Loucy (cell line): ENCODE results near the gene FEZF2.

ENCODE experiments used
- H2AFZ ChIP-seq: fragments of 200-600 bp; sonication (generic); 2 replicates; pipeline ENCODE4 v1.6.0; 2016; ENCODE audit warnings: antibody characterized with exemption, mild to moderate bottlenecking, low read length, moderate library complexity
- H3F3A ChIP-seq: fragments of 200-600 bp; 2 replicates; pipeline ENCODE4 v1.6.0; 2016; ENCODE audit warnings: antibody characterized with exemption, low read depth, mild to moderate bottlenecking
- H3K27me3 ChIP-seq: fragments of 200-600 bp; sonication (generic); 2 replicates; pipeline ENCODE4 v1.6.1; 2014; ENCODE audit warnings: low read length, mild to moderate bottlenecking; ENCODE audit not compliant: insufficient read depth, poor library complexity, severe bottlenecking
- H3K36me3 ChIP-seq: fragments of 200-600 bp; sonication (generic); 2 replicates; pipeline ENCODE4 v1.6.1; 2016; ENCODE audit warnings: low read length; ENCODE audit not compliant: insufficient read depth
- H3K4me1 ChIP-seq: fragments of 200-600 bp; sonication (generic); 2 replicates; pipeline ENCODE4 v1.5.1; 2014; ENCODE audit warnings: low read length, mild to moderate bottlenecking; ENCODE audit not compliant: insufficient read depth, poor library complexity, severe bottlenecking
- H3K4me2 ChIP-seq: fragments of 200-600 bp; sonication (generic); 2 replicates; pipeline ENCODE4 v1.6.0; 2014; ENCODE audit warnings: antibody characterized with exemption, low read length, low read depth, mild to moderate bottlenecking; ENCODE audit not compliant: poor library complexity, severe bottlenecking
- H3K4me3 ChIP-seq: fragments of 200-600 bp; sonication (generic); 2 replicates; pipeline ENCODE4 v1.5.1; 2014; ENCODE audit warnings: low read length, mild to moderate bottlenecking, mixed read lengths; ENCODE audit not compliant: poor library complexity, severe bottlenecking
- H3K79me2 ChIP-seq: fragments of 200-600 bp; sonication (generic); 2 replicates; pipeline ENCODE4 v1.6.1; 2014; ENCODE audit warnings: low read length; ENCODE audit not compliant: insufficient read depth
- H3K9ac ChIP-seq: fragments of 200-600 bp; sonication (generic); 2 replicates; pipeline ENCODE4 v1.6.0; 2014; ENCODE audit warnings: mild to moderate bottlenecking, low read depth, low read length, moderate library complexity; ENCODE audit not compliant: poor library complexity, severe bottlenecking
- H3K9me2 ChIP-seq: fragments of 200-600 bp; sonication (generic); replicated peaks from 2 replicates; pipeline ENCODE4 v1.6.1; 2016; ENCODE audit warnings: low read depth, low read length, mixed read lengths
- H3K9me3 ChIP-seq: fragments of 200-600 bp; sonication (generic); 2 replicates; pipeline ENCODE4 v1.6.1; 2014; ENCODE audit warnings: mild to moderate bottlenecking, antibody characterized with exemption, low read length, low read depth; ENCODE audit not compliant: insufficient read depth
- H4K20me1 ChIP-seq: fragments of 200-600 bp; sonication (generic); 2 replicates; pipeline ENCODE4 v1.6.0; 2014; ENCODE audit warnings: antibody characterized with exemption, low read length, mild to moderate bottlenecking; ENCODE audit not compliant: insufficient read depth, poor library complexity, severe bottlenecking
- EZH2phosphoT487 ChIP-seq: fragments of 200-600 bp; IDR thresholded peaks from 2 replicates; pipeline ENCODE4 v1.6.1; 2018; ENCODE audit warnings: antibody characterized with exemption, mild to moderate bottlenecking, moderate library complexity, borderline replicate concordance
- TF ChIP-seq, protein P1 (sequence below): fragments of 200-600 bp; sonication (generic); conservative IDR thresholded peaks from 2 replicates; pipeline ENCODE4 v1.5.1; 2014; ENCODE audit warnings: mild to moderate bottlenecking, antibody characterized with exemption, low read length

FEZF2 gene

DNA sequence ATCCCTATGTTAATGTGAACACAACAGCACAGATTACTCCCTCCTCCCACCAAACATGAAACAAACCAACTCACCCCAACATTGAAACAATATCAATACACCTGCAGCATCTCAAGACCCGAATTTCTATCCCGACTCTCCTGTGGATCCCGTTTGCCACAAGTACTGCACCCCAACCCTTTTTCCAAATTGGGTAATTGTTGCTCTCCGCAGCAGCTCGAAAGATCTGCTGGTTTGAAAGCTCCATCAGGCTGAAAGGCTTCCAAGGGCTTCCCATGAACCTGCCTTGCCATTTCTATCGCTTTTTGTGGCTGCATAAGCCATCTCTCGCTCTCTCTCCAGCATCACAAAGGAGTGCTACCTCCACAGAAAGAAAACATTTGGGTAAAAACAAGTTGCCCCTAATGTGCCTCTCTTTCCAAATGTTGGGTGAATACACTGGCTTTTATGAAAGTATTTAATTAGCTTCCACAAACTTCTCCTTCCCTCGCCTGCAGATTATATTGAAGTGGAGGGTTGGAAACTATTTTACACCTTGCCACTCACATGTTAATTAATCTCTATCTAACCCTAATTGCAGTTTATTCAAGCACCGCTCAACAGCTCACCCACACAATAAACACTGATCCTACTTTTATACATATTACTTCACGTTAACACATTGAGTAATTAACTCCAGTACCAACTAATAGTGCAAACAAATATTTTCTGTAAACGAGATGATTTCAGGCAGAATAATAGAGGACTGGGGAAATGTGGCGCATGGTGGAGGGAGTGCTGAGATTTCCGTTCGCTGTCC, 2.5 kb upstream of the FEZF2 start:
- no peaks in the 10 kb centered on the region for H3K79me2 ChIP-seq
- TF ChIP-seq, protein P1, sequence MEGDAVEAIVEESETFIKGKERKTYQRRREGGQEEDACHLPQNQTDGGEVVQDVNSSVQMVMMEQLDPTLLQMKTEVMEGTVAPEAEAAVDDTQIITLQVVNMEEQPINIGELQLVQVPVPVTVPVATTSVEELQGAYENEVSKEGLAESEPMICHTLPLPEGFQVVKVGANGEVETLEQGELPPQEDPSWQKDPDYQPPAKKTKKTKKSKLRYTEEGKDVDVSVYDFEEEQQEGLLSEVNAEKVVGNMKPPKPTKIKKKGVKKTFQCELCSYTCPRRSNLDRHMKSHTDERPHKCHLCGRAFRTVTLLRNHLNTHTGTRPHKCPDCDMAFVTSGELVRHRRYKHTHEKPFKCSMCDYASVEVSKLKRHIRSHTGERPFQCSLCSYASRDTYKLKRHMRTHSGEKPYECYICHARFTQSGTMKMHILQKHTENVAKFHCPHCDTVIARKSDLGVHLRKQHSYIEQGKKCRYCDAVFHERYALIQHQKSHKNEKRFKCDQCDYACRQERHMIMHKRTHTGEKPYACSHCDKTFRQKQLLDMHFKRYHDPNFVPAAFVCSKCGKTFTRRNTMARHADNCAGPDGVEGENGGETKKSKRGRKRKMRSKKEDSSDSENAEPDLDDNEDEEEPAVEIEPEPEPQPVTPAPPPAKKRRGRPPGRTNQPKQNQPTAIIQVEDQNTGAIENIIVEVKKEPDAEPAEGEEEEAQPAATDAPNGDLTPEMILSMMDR: no peak
- TF ChIP-seq EZH2phosphoT487: no peak
- H3K9me3 ChIP-seq: no peaks in the 10 kb centered on the region
- H2AFZ ChIP-seq: no peak overlapping the region
- H3K9ac ChIP-seq: no peak overlapping the region
- no peaks in the 10 kb centered on the region for H3K4me1 ChIP-seq
- no peak overlapping the region for H3K4me3 ChIP-seq
- no peak overlapping the region for H3K4me2 ChIP-seq
- H3K36me3 ChIP-seq: no peaks in the 10 kb centered on the region
- no peaks in the 10 kb centered on the region for H4K20me1 ChIP-seq
- no peaks in the 10 kb centered on the region for H3F3A ChIP-seq
- H3K9me2 ChIP-seq: no peaks in the 10 kb centered on the region
- H3K27me3 ChIP-seq: no peaks in the 10 kb centered on the region

- Histone ChIP-seq H3K4me2 (no peak overlapping the region), H3K9ac (no peak overlapping the region), H3K4me1 (no peaks in the 10 kb centered on the region), H3K36me3 (no peaks in the 10 kb centered on the region), H3K9me3 (no peaks in the 10 kb centered on the region), H2AFZ (no peak overlapping the region), H3K9me2 (no peaks in the 10 kb centered on the region), H3K27me3 (no peaks in the 10 kb centered on the region), H4K20me1 (no peaks in the 10 kb centered on the region), H3F3A (no peaks in the 10 kb centered on the region), H3K79me2 (no peaks in the 10 kb centered on the region), H3K4me3 (no peak overlapping the region)
- TF ChIP-seq EZH2phosphoT487: no peak
- TF ChIP-seq, protein P1: no peak
Observed at GRCh38 chr3:62374341-62375218, 1.2 kb upstream of the FEZF2 start.

DNA sequence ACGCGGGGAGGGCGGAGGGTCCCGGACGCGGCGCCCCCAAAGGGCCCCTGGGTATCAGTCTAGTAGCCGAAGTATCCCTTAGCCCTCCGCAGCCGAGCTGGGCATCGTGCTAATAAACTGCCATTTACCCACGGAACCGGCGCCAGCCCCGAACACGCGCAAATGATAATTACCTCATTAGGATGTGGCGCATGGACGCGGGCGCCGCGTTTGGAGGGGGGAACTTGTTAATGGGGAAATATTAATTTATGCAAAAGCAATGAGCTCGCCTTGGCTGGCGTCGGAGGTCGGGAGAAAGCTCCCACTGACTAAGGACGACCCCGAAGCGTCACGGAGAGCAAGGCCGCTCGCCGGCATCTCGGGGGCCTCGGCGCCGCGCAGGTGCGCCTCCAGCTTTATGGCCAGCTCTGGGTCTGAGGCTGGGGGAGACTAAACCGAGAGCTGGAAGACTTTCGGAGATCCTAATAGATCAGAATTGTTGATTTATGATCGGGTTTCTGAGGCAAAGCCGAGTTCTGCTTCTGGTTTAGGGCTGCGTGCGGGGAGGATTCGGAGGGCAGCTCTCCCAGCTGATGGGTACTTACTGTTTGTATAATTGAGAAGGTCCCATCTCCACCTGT, 474 bp upstream of the FEZF2 start:
- Histone ChIP-seq H3K4me3 (no peak overlapping the region), H3K27me3 (no peaks in the 10 kb centered on the region), H3F3A (no peaks in the 10 kb centered on the region), H3K4me1 (no peaks in the 10 kb centered on the region), H3K36me3 (no peaks in the 10 kb centered on the region), H3K9ac (no peak overlapping the region), H3K9me2 (no peaks in the 10 kb centered on the region), H4K20me1 (no peaks in the 10 kb centered on the region), H3K4me2 (no peak overlapping the region), H2AFZ (no peak overlapping the region), H3K79me2 (no peaks in the 10 kb centered on the region), H3K9me3 (no peaks in the 10 kb centered on the region)
- TF ChIP-seq, protein P1: no peak
- TF ChIP-seq EZH2phosphoT487: no peak
